IPS-NIHi7 (cell line): ENCODE data around the gene SMIM32.

ENCODE experiments used
- DNase-seq: peaks from one replicate; pipeline ENCODE4 v3.0.0; 2012; ENCODE audit warnings: mixed read lengths; ENCODE audit errors: extremely low spot score

The SMIM32 gene

DNA sequence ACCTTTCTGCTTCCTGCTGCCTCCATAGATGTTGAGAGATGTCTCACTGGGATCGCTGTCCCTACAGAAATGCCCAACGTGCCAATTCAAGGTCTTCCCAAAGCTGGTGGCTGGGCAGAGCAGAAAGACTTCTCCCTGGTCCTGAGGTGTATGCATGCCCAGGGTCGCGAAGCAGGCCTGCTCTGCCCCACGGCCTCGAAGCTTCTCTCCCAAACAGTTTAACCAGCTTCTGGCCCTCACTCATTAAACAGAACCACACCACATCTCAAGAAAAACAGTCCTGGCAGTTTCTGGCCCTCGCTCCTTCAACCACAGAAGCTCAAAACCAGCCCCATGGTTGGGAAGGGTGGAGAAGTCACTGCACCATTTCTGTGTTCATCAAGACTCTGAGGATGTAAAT is 14.7 kb upstream of the SMIM32 start:
- DNase-seq, result no peak

DNA sequence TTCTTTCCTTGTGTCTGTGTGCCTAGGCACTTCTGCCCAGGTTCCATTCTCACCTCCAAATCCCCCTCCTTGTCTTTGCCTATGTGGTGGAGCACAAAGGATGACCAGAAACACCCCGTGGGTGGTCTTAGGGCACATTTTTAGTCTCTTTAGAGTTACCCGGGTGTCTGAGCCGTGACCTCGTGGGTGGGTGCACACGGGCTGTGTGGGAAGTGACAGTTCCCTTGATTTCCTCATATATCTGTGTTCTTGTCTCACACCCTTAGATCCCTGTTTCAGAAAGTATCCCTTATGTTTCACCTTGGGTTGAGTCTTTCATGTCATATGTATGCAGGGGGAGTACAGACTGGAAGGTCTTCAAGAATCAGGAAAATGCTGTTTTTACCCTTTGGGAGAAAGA is 13.4 kb upstream of the SMIM32 start:
- no peak for DNase-seq

DNA sequence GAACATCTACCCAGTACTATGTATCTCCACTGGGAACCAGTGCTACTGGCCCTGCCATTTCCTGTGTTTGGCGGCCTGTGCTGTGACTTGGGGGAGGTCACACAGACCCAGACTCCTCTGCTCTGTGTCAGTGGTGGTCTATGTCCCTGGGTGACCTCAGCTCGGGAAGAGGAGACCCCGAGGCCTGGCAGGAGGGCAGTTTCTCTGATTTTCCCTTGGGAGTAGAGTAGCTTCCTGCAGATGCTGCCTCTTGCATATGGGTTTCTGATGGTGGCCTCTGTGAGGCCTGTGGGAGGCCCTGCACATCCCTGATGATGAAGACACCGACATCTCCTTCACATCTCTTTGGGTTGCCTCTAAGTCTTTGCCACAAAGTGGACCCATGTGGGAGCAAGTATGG is 13.0 kb upstream of the SMIM32 start:
- DNase-seq, result no peak

DNA sequence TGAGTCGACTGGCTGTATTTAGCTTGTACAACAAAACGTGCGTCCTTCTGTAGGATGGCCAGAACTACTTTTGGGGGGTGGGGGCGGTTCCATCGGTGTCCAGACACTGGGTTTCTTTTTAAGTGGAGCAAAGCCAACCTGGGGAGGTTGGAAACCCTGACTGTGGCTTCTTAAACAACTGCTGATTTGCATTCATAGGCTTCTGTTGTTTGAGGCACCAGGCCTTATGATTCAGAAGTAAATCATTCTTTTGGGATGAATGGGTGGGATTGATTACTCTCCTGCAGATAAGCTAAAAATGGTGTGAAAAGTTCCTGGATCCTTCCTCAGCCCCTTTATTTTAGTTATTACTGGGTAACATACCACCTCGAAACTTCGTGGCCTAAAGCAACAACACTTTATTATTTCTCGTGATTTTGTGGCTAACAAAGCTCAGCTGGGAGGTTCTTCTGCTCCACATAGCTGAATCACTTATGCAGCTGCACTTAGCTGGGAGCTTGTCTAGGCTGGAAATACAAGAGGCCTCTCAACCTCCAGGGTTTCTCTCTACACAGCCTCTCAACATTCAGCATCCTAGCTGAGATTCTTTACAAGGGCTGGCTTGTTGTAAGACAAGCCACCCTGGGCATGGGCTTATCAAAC is 12.2 kb upstream of the SMIM32 start:
- no peak for DNase-seq

DNA sequence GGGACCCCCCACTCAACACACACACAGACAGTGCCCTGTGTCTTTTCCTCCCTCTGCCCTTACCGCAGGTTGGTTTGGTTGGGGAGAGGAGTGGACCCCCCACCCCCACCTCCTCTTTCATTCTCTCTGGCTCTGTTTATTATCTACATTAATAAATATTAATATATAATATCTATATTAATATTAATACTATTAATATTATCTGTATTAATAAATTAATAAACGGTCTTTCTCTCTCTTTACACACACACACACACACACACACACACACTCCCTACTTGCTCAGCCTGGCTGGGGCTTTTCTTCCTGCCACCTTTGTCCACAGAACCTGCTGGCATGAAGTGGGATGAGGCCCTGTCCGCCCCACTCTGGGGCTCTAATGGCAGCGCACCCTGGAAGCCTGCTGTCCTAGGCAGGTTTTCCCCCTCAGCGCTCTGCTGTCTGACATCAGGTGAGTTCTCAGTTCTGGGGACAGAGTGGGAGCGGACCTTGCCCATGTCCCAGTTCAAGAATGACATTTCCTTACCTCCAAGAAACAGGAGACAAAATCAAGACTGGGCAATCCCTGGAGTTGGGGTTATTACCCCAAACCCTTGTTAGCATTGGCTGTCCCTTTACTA is 10.5 kb upstream of the SMIM32 start:
- DNase-seq, result no peak

DNA sequence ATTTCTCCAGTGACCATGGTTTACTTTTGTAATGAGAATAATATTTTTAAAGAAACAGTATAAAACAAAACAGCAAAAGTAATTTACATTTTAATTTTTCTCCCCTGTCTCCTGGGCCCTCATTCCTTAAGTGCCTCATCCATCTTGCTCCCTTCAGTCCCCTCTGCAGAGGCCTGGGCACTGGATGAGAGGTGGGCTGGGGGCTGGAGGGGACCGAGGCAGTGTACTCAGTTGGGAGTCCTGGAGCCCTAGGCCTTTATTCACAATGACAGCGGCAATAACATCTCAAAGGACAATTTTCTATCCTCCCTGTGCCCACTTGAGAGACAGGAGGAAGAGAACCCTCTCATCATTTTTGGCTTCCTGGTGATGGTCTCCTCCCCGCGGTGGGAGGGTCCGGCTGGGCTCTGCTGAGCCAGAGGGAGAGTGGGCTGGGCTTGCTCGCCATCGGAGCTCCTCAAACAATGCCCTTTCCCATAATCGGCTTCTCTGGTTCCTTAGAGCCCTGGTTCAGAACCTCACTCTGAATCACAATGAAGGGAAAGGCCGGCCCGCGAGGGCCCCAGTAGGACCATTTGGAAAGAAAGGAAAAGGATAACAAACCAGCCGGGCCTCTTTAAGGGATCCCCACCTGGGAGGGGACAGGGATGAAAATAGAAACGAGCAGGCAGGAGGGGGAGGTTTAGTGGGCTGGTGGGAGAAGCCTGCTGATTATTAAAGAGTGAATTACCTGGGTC is 9.7 kb upstream of the SMIM32 start:
- DNase-seq, result peak; percentile 84

DNA sequence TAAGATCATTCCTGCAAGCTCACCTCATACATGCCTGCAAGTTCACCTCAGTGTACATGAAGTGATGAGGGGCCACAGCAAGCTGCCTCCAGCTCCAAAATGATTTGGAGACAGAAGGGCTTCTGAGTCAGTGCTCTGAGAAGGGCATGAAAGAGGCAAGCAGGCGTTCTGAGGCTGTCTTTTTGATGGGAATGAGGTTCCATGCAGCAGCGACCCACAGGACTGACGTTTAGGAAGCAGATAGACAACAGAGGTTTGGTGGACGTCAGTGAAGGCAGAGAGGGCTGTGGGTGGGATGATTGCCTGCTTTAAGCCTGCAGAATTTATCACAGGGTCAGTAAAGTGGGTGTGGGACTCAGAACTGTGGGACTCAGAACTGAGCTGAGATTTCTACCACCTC is 8.9 kb upstream of the SMIM32 start:
- no peak for DNase-seq

DNA sequence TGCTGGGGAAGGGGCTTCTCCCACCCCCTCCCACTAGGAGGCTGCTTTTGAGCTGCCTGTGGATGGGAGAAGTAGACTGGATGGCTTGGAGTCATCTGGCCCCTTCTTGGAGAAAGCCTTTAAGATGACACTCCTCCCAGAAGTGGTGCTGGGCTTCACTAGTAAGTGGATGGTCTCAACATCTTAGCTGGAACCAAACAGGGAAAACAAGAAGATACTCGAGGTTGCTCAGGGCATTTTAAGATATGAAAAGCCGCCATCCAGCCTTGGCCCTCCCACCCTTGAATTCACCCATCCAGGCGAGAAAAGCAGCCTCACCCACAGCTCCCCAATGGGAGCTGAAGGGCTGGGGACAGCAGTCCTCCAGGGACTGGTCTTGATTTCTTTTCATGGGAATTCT is 7.8 kb upstream of the SMIM32 start:
- no peak for DNase-seq

DNA sequence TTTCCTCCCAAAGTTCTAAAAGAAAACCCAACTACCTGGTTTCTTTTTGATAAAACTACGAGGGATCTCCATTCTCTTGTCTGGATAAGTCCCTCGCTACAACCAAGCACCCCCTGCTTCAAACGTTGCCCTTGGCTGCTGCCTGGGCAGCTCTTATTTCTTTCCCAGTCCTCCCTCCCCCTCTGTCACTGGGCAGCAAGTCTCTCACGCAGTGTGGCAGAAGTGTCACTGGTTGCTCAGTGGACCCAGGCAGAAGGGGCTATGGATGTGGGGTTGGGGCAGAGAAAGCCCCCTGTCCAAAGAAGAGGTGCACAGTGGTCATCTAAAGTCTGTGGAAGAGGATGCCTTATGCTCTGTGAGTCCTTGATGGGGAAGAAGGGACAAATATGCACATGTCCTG is 7.2 kb upstream of the SMIM32 start:
- no peak for DNase-seq

DNA sequence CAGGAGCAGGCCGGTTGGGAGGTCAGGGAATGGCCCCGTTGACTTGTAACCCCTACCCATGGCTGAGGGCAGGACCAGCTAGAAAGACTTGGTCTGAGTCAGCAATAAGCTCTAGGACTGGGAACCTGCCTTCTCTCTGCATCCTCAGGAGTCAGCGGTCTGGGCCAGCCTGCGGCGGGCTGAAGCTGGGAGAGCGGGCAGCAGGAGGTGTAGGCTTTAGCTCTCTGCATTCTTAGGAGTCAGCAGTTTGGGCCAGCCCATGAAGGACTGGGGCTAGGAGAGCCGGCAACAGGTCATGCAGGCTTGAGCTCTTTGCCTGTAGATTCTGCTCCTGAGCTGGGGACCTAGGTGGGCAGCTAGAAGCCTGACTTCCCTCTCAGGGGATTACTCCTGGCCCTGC is 6.4 kb upstream of the SMIM32 start:
- no peak for DNase-seq

DNA sequence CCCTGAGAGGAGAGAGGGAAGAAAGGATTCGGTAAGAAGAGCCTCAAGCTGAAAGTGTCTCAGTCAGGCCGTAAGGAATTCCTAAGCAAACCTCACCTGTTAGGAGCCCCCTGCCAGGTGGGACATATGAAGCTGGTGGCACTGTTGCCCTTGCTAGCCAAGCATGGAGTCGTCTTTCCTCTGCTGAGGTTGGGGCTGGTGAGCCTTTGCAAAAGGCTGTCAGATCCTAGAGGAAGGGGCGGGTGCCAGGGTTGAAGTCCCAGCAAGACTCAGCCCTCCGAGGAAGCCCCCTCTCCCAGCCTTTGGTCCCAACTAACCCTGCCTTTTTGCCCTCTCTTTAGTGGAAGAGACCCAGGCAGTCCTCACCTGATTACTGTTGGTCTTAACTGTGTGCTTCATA is 5.5 kb upstream of the SMIM32 start:
- DNase-seq, result no peak

DNA sequence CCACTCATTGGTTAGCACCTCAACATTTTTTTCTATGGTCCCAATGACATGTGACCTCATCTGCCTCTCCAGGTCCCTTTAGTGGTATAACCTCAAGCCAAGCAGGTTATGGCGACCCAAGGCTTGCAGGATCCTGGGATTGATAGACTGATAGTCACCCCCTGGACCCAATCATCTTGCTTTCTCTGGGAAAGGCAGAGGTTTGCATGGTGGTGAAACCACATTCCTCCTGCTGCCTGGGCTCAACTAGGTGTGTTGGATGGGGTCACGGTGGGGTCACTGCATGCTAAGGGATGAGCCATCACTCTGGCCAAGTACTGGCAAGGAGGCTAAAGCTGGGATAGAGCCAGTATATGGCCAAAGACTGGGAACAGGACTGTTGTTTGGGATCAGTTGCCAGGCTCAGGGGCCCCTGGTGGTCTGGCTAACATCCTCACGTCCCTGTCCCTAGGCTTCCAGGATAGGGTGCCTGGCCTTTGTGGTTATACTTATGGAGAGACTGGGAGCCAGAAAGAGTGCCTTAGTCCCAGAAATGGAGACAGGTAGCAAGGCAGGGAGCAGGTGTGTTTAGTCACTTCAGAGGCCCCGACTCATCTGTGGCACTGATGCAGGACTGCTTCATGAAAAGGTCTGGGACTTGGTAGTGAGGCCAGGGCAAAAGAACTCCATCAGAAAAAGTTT is 4.6 kb upstream of the SMIM32 start:
- DNase-seq, result no peak

DNA sequence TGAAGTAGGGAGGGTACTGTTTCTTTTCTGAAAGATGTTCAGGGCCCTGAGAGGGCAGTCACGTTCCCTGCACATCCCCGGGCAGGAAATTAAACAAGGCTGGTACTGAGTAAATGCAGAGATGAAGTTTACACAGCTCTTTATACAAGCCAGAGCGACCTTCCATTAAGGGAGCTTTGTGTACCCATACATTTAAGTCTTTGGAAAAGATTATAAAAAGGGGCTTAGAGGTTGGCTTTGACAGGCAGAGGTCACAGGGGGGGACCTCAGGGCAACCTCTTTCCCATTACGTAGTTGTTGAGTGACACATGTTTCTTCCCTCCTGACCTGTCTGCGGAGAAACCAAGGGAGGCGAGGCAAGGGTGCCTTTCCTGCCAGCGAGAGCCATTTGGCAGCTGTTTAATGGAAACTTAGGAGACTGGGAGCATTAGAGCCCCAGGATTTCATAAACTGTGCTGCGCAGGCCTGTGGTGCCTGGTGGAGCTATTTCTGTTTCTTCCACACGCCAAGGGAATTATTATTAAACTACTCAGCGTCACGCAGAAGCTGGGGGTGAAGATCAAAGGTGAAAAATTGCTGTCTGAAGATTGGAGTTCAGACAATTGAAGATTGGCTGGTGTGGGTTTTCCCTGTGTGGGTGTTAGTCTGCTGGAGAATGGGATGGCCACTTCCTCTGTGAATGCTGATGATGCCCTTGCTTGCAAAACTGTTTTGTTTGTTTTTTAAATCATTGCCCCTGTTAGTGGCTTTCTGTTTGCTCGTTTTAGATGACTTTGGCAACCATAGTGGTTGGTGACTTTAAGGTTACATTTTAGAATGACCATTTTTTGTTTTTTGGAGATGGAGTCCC is 3.2 kb upstream of the SMIM32 start:
- DNase-seq, result no peak

DNA sequence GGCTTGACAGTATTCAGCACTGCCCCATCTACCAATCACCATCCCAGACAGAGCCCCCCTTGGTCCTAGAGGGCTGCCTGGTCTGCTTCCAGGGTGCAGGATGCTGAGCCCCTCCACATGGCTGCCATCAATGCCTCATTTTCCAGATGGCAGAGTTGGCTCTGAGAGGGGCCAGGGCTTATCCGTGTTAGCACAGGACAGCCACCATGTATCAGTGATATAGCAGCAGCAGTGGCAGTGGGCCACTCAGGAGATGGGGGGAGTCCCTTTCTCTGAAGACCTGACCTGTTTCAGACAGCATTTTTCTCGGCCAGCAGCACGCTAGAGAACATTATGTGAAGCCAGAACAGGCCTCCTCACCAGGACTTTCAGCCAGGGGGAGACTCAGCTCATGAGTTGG is 1.6 kb upstream of the SMIM32 start:
- DNase-seq, result no peak

DNA sequence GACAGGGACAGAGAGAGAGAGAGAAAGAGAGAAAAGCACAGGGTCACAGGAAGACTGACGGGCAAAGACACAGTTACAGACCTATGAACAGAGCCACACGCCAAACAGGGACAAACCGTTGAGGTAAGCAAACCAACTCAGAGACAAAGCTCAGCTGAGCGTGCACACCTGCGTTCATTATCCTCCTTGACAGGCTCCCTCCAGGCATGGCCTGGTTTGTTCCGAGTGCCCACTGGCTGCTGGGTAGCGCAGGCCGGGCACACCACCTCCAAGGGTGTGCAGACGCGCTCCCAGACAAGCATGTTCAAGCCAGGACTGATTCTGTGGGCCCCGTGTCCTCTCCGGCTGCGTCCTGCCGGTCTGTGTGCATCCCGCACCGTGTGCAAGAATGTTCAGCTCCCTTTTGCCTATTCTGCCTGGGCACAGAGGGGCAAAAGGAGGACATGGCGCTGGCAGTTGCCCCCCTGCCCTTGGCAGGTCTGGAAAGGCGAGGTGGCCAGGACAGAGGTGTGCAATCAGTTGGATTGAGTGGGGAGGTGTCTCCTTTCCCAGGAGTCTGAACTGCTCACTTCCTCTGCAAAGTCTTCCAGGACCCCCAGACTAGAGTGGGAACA is 467 bp upstream of the SMIM32 start:
- no peak for DNase-seq

DNA sequence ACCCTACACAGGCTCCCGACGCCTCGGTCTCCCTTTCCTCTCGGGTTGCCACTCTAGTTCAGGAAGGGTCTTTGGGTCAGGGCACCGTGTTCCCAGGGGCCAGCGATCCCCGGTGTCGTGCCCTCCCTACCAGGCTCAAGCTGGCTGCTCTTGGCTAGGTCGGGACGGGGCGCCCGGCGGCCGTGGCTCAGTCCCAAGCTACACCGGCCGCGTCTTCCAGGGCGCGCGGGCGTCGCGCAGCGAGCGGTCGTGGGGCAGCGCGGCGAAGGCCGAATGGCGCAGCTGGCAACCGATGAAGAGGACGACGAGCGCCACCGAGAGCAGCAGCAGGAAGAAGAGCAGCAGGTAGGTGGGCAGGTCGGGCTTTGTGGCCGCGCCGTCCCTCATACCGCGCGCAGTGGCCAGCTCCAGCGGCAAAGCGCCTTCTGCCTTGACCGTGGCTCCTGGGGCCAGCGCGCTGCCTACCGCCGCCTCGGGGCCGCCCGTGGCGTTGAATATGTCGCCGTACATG is 892 bp downstream of the SMIM32 start:
- DNase-seq, result peak; percentile 34

DNA sequence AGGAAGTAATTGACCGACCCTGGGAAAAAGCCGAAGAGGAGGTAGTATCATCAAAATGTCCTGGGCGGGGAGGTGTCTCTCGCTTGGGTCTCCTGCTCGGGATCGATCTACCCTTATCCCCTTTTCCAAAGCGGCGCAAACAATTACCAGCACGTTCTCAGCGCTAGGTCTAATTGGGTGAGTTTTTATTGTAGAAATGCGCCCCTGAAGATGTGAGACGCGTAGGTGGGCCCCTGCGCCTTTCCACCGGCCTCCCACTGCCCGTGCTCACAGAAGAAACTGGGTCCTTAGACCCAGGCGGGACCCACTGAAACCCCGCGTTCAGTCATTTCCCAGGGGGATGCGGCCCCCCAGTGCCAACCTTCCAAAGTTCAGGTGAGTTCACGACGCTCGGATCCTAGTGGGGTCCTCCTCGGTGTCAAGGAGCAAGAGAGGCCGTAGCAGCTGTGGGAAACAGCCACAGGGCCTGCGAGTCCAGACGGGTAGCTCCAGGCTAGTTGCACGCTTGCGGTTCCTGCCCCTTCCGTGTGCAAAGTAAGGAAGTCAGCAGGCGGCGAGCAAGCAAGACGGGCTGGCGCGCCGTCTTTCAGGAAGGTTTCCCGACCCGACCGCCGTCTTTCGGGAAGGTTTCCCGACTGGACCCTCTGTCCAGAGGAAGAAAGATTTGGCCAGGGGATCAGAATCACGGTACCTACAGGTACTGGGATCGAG is 1.5 kb downstream of the SMIM32 start:
- DNase-seq, result peak; percentile 57

DNA sequence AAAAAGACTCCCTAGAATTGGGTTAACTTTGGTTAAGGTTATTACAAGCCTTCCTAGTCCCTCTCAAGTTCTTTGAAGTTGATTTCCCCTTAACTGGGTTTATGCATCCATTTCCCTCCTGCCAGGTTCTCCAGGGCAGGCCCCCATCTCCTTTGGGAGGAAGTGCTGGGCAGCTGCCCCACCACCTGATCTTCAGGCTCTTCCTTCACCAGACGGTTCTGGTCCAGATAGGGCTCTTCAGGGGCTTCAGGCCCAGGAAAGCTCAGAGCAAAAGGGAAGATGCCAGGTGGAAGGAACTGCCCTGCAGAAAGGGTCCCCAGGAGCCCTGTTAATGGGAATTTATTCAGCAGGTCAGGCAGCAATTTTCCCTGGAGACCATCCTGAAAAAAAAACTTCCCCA is 2.1 kb downstream of the SMIM32 start:
- no peak for DNase-seq

DNA sequence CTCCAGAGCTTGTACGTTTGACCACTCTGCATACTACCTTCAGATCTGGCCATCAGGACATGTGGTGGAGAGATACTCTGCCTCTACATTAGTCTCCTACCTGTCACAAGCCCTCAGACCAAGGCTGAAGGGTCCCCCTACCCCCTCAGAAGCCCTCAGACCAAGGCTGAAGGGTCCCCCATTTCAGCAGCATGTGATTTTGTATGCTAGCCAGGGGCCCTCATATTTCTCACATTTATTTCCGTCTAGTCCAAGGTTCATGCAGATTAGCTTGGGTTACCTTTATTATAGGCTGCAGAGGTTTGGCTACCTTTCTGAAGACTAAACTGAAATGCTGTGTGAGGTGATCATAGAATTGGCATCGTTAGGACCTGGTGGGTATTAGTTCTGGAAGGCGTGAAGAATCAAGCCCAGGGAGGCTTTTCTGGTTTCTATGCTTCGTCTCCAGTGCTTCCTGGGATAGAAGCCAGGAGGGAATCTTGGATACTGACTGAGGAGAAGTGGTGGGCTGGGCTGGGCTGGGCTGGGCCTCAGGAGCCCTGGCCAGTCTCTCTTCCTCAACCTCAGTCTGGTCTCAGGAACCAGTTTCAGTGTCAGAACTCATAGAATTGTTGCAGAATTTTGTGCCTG is 2.8 kb downstream of the SMIM32 start:
- no peak for DNase-seq

DNA sequence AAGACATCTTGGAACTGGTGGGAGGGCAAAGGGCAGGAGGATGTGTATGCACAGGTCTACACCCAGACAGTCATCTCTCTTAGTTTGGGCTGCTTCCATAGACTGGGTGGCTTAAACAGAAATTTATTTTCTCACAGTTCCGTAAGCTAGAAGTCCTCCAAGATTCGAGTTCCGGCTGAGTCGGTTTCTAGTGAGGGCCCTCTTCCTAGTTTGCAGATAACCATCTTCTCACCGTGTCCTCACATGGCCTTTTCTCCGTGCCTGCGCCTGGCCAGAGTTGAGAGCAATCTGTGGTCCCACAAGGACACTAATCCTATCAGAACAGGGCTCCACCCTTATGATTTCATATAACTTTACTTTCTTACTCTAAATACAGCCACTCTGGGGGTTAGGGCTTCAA is 4.1 kb downstream of the SMIM32 start:
- DNase-seq, result no peak
